Heart right ventricle (tissue), 16 donors: ENCODE results near the gene COX15. TPM values are rescaled to one million over a fixed set of nuclear protein-coding genes. Genes with fewer than 3 reads are reported as not detected.
"Not testable (repeated sequence)": the region's sequence is repeated elsewhere in the genome, so short reads cannot be mapped to it uniquely, and the experiment has no call there.

Experiments used
- ATAC-seq, 8 donors: fragments of 200-7000 bp; cut with Tn5 transposase; one replicate each; pipeline ENCODE4 v1.9.1; 2020; ENCODE audit warnings: mild to moderate bottlenecking in 8 of 8, moderate library complexity in 8 of 8, moderate number of reproducible peaks in 1 of 8
- DNase-seq, 2 donors: peaks; one replicate each; pipeline ENCODE4 v3.0.0-alpha.2; 2020
- H3K27ac ChIP-seq, 10 donors: fragments of 200-600 bp; sonication (generic) in 2 of 10; one replicate each; pipeline versions ENCODE4 v1.5.0 to v1.8.0; 2020 to 2022; ENCODE audit warnings: mild to moderate bottlenecking in 3 of 10
- H3K27me3 ChIP-seq, 7 donors: fragments of 200-600 bp; one replicate each; pipeline ENCODE4 v1.8.0; 2021 to 2022; ENCODE audit warnings: mild to moderate bottlenecking in 2 of 7
- H3K36me3 ChIP-seq, 9 donors: fragments of 200-600 bp; sonication (generic) in 1 of 9; one replicate each; pipeline versions ENCODE4 v1.5.0 to v1.8.0; 2020 to 2022; ENCODE audit warnings: mild to moderate bottlenecking in 2 of 9
- H3K4me1 ChIP-seq, 9 donors: fragments of 200-600 bp; sonication (generic) in 1 of 9; one replicate each; pipeline versions ENCODE4 v1.5.0 to v1.8.0; 2020 to 2022; ENCODE audit warnings: mild to moderate bottlenecking in 4 of 9
- H3K4me3 ChIP-seq, 10 donors: fragments of 200-600 bp; sonication (generic) in 2 of 10; one replicate each; pipeline versions ENCODE4 v1.5.0 to v1.8.0; 2020 to 2022; ENCODE audit warnings: mild to moderate bottlenecking in 7 of 10, moderate library complexity in 2 of 10
- H3K9me3 ChIP-seq, 11 donors: fragments of 200-600 bp in 10 of 11; sonication (generic) in 2 of 11; one replicate each; pipeline versions ENCODE4 v1.5.0 to v1.8.0; 2013 to 2022; ENCODE audit warnings: mild to moderate bottlenecking in 2 of 11, control low read depth in 1 of 11, moderate library complexity in 1 of 11
- CTCF ChIP-seq, 9 donors: fragments of 200-600 bp; sonication (generic) in 2 of 9; IDR thresholded peaks; one replicate each; pipeline versions ENCODE4 v1.5.0 to v1.8.0; 2021 to 2022; ENCODE audit warnings: antibody characterized with exemption in 9 of 9, mild to moderate bottlenecking in 5 of 9, moderate library complexity in 1 of 9
- WGBS, 2 donors: extraction: QIAGEN DNeasy Blood & Tissue Kit; methylation state at CpG; one replicate each; pipeline ENCODE4 v1.1.7; 2013; ENCODE audit warnings: inconsistent platforms in 1 of 2; 5-methylcytosine and 5-hydroxymethylcytosine counted together
- intact Hi-C, 10 donors: fragments of 100-400 bp; cut with DNase I; formaldehyde crosslinking; loops; one replicate each; pipeline versions ENCODE4 v1.11.1 to v1.14.2; 2022
- polyA plus RNA-seq, 2 donors: library from polyadenylated mRNA; stranded (reverse); fragments of 200-250 nt; gene quantifications; one replicate each; pipeline ENCODE4 v1.2.3, GENCODE V29; 2013
- total RNA-seq, 10 donors: library from RNA; stranded (reverse); fragmentation: NEBNext Ultra II Directional in 3 of 10; extraction: Animal tissue kit (Norgen Biotek cat#: 25700) in 3 of 10; gene quantifications; one replicate each; pipeline versions ENCODE4 v1.2.1 to v1.2.4, GENCODE V29; 2021 to 2023
- donor health status: Arrhythmogenic right ventricular cardiomyopathy.
- donor health status: ischemic (EF 13 %, LVEDD 7.1; RV severe dilation, severe dysfunction).
- donor health status: healthy with polysubstance abuse.
- donor health status: DM: no; HTN: yes; CAD: no.
- donor health status: DM: no; HTN: no; CAD: no.
- donor health status: ischemic (EF 25% LVEDD 6.9; RV normal size, moderate dysfunction).
- donor health status: ischemic (EF 25% LVEDD 5.7; RV mildly dilated, moderate dysfunction).
- donor health status: healthy.
- donor health status: DM: yes; HTN: yes; CAD: no.
- donor health status: Ischemic cardiomyopathy.
- donor health status: ischemic (EF 35%, LVEDD 5.7; RV mildly dilated, moderate dysfunction).
- donor health status: nonischemic (EF 11% LVEDD 7.7; RV severe dilation, severe dysfunction).
- donor health status: DM: yes; HTN: yes; CAD: no.
- donor health status: PGD.
- donor health status: ischemic (EF 29% LVEDD 5.4; RV normal size, mild dysfunction).
- donor health status: nonischemic (EF 23%, LVEDD 6.1; RV moderate dilation, normal function).

The COX15 gene
- total and polyA plus RNA-seq, 12 donors = 12.5 to 47.2 (median 38.1) TPM

GRCh38 chr10:99742254-99742653 is 10.3 kb upstream of the COX15 start:
- Histone ChIP-seq H3K4me3 (no peak overlapping the region), H3K9me3 (peaks cover 0 to 27% (median 12%) of the 10 kb centered on the region in 11 donors), H3K27ac (peak overlapping the region in 4 of 10 donors; percentile 7 to 50 (median 27)), H3K36me3 (peaks cover 0 to 100% (median 53%) of the 10 kb centered on the region in 9 donors), H3K27me3 (no peaks in the 10 kb centered on the region), H3K4me1 (peaks cover 0 to 30% (median 0%) of the 10 kb centered on the region in 9 donors)
- no peak for TF ChIP-seq CTCF (IDR thresholded peaks at IDR 0.05)
- intact Hi-C loops = no loop called here
- DNase-seq (no peak), ATAC-seq (no peak)

DNA sequence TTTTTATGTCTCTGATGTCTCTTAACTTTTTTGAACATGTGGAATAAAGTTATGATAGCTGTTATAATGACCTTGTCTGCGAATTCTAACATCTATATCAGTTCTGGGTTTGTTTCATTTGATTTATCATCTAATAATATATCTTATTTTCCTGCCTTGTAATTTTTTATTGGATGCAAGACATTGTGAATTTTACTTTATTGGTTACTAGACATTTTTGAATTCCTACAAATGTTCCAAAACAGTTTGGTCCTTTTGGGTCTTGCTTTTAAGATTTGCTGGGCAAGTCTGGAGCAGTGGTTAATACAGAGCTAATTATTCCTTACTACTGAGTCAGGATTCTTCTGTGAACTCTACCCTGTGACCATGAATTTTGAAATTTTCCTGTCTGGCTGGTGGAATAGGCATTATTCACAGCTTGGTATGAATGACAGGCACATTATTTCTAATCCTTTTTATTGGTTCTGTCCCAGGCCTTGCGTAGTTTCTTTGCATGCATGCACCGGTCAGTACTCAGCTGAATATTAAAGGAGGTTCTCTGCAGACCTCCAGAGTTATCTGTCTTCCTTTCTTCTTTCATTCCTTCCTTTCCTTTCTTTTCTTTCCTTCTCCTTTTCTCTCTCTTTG is 9.1 kb upstream of the COX15 start:
- Histone ChIP-seq H3K36me3 (peaks cover 0 to 100% (median 50%) of the 10 kb centered on the region in 9 donors), H3K4me3 (no peak overlapping the region), H3K27me3 (no peaks in the 10 kb centered on the region), H3K27ac (no peak overlapping the region), H3K4me1 (peaks cover 0 to 34% (median 1%) of the 10 kb centered on the region in 9 donors), H3K9me3 (peaks cover 0 to 27% (median 12%) of the 10 kb centered on the region in 11 donors)
- intact Hi-C loops = no loop called here
- no peak for TF ChIP-seq CTCF (IDR thresholded peaks at IDR 0.05)
- ATAC-seq (no peak), DNase-seq (no peak)
- WGBS, 2 donors = 95 to 98% methylated on average over 3 of the region's 3 CpGs

DNA sequence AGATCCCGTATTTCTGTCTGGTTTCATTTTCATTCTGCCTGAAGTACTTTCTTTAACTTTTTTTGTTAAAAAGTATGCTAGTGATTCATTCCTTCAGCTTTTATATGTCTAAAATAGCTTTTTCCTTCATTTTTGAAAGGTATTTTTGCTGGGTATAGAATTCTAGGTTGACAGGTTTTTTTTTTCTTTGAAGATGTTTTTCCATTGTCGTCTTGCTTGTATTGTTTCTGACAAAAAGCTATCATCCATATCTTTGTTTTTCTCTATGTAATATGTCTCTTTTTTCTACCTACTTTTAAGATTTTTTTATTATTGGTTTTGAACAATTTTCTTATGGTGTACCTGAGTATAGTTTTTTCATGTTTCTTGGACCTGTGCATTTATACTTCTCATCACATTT is 8.3 kb upstream of the COX15 start:
- Histone ChIP-seq H3K27ac (no peak overlapping the region), H3K36me3 (peaks cover 0 to 95% (median 49%) of the 10 kb centered on the region in 9 donors), H3K4me1 (peaks cover 0 to 38% (median 3%) of the 10 kb centered on the region in 9 donors), H3K27me3 (no peaks in the 10 kb centered on the region), H3K9me3 (peaks cover 0 to 27% (median 12%) of the 10 kb centered on the region in 11 donors), H3K4me3 (no peak overlapping the region)
- DNase-seq (no peak), ATAC-seq (no peak)
- intact Hi-C loops = no loop called here
- TF ChIP-seq CTCF (IDR thresholded peaks at IDR 0.05) = no peak
- WGBS, 2 donors = 98 to 100% methylated on average over 2 of the region's 2 CpGs

GRCh38 chr10:99734111-99734510 is 2.2 kb upstream of the COX15 start:
- peaks cover 0 to 41% (median 13%) of the 10 kb centered on the region in 9 donors for H3K36me3 ChIP-seq
- WGBS, 2 donors = 97 to 100% methylated on average over 10 of the region's 10 CpGs
- peaks cover 0 to 41% (median 24%) of the 10 kb centered on the region in 9 donors for H3K4me1 ChIP-seq
- H3K4me3 ChIP-seq, H3K9me3 ChIP-seq, H3K27ac ChIP-seq, ATAC-seq, DNase-seq, H3K27me3 ChIP-seq: not testable (repeated sequence)
- intact Hi-C loops = loop anchor here in 2 of 10 donors (5.0 to 10.0 kb wide), 2 partner anchors 112 to 299 kb away; partner anchors contain the start of genes GOT1 (in 1 of the 2) and SLC25A28 (in 1 of the 2)

GRCh38 chr10:99733366-99733765 is 1.4 kb upstream of the COX15 start:
- Histone ChIP-seq H3K36me3 (peaks cover 0 to 41% (median 12%) of the 10 kb centered on the region in 9 donors), H3K27me3 (no peaks in the 10 kb centered on the region), H3K27ac (peak overlapping the region in 1 of 10 donors; percentile 97), H3K4me1 (peaks cover 0 to 41% (median 24%) of the 10 kb centered on the region in 9 donors), H3K9me3 (no peaks in the 10 kb centered on the region), H3K4me3 (peak overlapping the region in 6 of 10 donors; percentile 1 to 94 (median 85))
- 76 to 77% methylated on average over 8 of the region's 8 CpGs for WGBS, 2 donors
- TF ChIP-seq CTCF (IDR thresholded peaks at IDR 0.05) = no peak
- DNase-seq (no peak), ATAC-seq (no peak)
- intact Hi-C loops = loop anchor here in 3 of 10 donors (2.0 to 10.0 kb wide), 3 partner anchors 111 to 303 kb away; partner anchors contain the start of genes GOT1 (in 2 of the 3) and SLC25A28 (in 1 of the 3)
